Activated CD4-positive, alpha-beta T cell treated with anti-CD3 and anti-CD28 coated beads, Interleukin-2, amount 10 ng/mL, durations not matched to agents 7 days and 5 days (primary cell): ENCODE results near the gene ATP13A1. TPM values are rescaled to one million over a fixed set of nuclear protein-coding genes. Genes with fewer than 3 reads are reported as not detected.

Experiments used
- CTCF ChIA-PET: fragments of 350-600 bp; sonication (Branson Sonifier 250); formaldehyde crosslinking; loops from one replicate; lab custom pipeline; 2021; ENCODE audit warnings: antibody characterized with exemption; lab: Charles Lee
- POLR2A ChIA-PET: fragments of 350-600 bp; sonication (Branson Sonifier 250); formaldehyde crosslinking; loops from one replicate; lab custom pipeline; 2021; ENCODE audit warnings: antibody characterized with exemption; lab: Charles Lee
- DNase-seq: peaks from one replicate; pipeline ENCODE4 v3.0.0-alpha.2; 2020
- H3K27ac Mint-ChIP-seq: one replicate; pipeline ENCODE4 v1.8.0; 2021; ENCODE audit warnings: mild to moderate bottlenecking, moderate library complexity, mixed read lengths
- H3K27me3 Mint-ChIP-seq: one replicate; pipeline ENCODE4 v1.8.0; 2021; ENCODE audit warnings: mixed read lengths
- H3K36me3 Mint-ChIP-seq: one replicate; pipeline ENCODE4 v1.8.0; 2021; ENCODE audit warnings: low read depth, mixed read lengths
- H3K4me1 Mint-ChIP-seq: one replicate; pipeline ENCODE4 v1.8.0; 2021; ENCODE audit warnings: mixed read lengths
- H3K4me3 Mint-ChIP-seq: one replicate; pipeline ENCODE4 v1.8.0; 2021; ENCODE audit warnings: mild to moderate bottlenecking, moderate library complexity, mixed read lengths
- H3K9me3 Mint-ChIP-seq: one replicate; pipeline ENCODE4 v1.8.0; 2021; ENCODE audit warnings: mixed read lengths
- total RNA-seq, 2 experiments: library from RNA; stranded (reverse); gene quantifications; one replicate each; pipeline ENCODE4 v1.2.3, GENCODE V29; 2021

The ATP13A1 gene
- total RNA-seq, 2 experiments from 2014 or later = 90.1 to 105 TPM

DNA sequence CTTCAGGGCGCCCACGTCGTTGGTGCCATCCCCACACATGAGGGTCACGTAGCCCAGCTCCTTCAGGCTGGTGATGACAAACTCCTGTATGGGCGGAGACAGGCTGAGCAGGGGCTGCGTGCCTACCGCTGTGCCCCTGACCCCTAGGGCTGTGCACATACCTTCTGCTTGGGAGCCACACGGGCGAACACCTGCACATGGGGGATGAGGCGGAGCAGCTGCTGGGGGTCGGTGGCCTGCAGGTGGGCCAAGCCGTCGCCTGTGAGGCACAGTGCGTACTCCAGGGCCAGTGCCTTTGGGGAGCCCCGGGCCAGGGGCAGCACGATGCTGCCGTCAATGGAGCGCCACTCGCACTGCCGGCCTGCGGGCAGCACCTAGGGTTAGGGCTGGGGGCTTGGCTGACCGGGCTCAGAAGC is 13.9 kb downstream of the ATP13A1 start:
- ChIA-PET POLR2A (no interaction called here), CTCF (interaction anchor here (1.6 to 2.5 kb wide), 2 partner anchors 8 to 11 kb away, joined by 4 to 5 read pairs; no protein-coding TSS in a partner anchor)
- peaks cover 1% of the 10 kb centered on the region for H3K4me1 Mint-ChIP-seq
- H3K27me3 Mint-ChIP-seq = no peaks in the 10 kb centered on the region
- no peak overlapping the region for H3K27ac Mint-ChIP-seq
- H3K9me3 Mint-ChIP-seq = no peaks in the 10 kb centered on the region
- no peak for DNase-seq
- H3K4me3 Mint-ChIP-seq = no peak overlapping the region
- peaks cover 59% of the 10 kb centered on the region for H3K36me3 Mint-ChIP-seq

DNA sequence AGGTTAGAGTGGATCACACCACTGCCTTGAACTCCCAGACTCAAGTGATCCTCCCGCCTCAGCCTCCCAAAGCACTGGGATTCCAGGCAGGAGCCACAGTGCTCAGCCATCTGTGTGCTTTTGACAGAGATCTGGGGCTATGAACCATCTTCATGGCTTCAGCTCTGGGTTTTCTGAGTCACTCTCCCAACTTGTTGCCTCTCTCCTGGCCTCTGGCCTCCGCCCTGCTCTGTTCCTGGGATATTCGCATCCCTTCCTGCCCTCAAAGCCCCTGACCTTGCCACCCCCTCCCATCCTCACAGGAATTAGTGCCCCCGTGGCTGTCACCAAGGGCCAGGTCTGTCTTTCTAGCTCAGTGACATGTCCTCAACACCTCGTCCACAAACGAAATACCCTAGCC is 14.3 kb downstream of the ATP13A1 start:
- POLR2A ChIA-PET = no interaction called here
- H3K27ac Mint-ChIP-seq = no peak overlapping the region

DNA sequence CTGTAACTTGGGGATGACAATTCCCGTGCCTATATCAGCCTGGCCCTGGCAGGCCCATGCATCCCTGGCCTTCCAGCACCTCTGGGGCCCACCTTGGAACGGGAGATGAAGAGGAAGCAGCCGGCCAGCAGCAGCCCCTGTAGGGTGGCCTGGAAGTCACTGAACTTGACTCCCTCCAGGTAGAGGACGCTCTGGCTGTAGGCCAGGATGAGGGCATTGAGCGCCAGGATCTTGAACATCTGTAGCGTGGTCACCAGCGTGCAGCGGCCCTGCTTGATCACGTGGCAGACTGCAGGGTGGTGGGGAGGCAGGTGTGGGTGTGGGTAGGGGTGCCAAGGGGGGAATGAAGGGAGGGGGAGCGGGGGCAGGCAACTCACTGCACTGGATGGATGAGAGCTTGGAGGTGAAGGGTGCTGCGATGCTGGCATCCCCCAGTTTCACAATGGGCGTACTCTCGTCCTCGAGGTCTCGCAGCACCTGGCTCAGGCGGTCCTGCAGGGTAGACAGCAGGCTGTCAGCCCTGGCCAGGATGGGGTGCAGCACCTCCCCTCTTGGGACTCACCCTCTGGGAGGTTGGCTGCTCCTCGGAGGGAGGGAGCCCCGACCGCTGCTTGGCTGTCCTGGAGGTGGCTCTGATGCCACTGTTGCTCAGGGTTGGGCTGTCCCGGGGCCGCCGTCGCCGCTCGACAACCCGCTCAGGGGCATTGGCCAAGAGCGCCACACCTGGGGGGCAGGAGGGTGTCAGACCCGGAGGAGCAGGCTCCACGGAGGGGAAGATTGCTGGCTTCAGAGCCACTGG is 16.2 kb downstream of the ATP13A1 start:
- Mint-ChIP-seq H3K9me3 (no peaks in the 10 kb centered on the region), H3K27me3 (no peaks in the 10 kb centered on the region), H3K4me3 (no peak overlapping the region), H3K27ac (no peak overlapping the region), H3K36me3 (peaks cover 50% of the 10 kb centered on the region), H3K4me1 (peaks cover 9% of the 10 kb centered on the region)
- DNase-seq = no peak
- ChIA-PET POLR2A (no interaction called here), CTCF (no interaction called here)

More for the DNA sequence above, 14.3 kb downstream of the ATP13A1 start:
- CTCF ChIA-PET = interaction anchor here (1.6 to 2.5 kb wide), 2 partner anchors 9 to 11 kb away, joined by 4 to 5 read pairs; no protein-coding TSS in a partner anchor
- Mint-ChIP-seq H3K36me3 (peaks cover 58% of the 10 kb centered on the region), H3K27me3 (no peaks in the 10 kb centered on the region), H3K4me1 (peaks cover 2% of the 10 kb centered on the region), H3K9me3 (no peaks in the 10 kb centered on the region), H3K4me3 (no peak overlapping the region)
- DNase-seq = no peak

DNA sequence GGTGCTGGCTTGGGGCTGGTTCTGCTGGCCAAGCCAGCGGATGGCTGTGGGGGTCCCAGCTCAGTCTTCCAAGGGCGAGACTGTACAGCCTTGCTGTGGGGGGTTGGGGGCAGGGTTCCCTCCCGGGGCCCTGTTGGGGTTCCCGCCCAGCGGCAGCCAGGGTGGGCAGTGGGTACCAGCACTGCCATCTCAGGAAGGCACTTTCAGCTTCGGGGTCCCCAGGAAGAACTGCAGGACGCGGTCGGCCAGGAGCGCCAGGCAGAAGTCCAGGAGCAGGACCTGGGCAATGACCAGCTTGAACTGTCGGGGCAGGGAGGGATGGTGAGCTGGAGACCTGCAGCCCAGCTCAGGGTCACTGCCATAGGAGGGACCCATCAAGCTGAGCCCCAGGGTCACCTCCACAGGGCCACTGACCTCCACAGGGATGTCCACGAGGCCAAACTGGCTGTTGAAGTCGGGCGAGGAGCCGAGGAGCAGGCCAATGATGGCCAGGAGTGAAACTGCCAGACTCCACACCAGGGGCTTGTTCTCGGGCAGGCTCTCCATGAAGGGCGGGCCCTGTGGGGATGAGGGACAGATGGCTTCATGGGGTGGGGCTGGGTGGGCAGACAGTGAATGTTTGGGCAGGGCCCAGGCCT is 18.1 kb downstream of the ATP13A1 start:
- Mint-ChIP-seq H3K27me3 (no peaks in the 10 kb centered on the region), H3K4me3 (no peak overlapping the region), H3K27ac (no peak overlapping the region), H3K9me3 (no peaks in the 10 kb centered on the region), H3K4me1 (peaks cover 16% of the 10 kb centered on the region), H3K36me3 (peaks cover 40% of the 10 kb centered on the region)
- CTCF ChIA-PET = interaction anchor here (2.6 to 3.1 kb wide), 2 partner anchors 16 to 113 kb away, joined by 16 to 19 read pairs; no protein-coding TSS in a partner anchor
- no peak for DNase-seq
- POLR2A ChIA-PET = no interaction called here

DNA sequence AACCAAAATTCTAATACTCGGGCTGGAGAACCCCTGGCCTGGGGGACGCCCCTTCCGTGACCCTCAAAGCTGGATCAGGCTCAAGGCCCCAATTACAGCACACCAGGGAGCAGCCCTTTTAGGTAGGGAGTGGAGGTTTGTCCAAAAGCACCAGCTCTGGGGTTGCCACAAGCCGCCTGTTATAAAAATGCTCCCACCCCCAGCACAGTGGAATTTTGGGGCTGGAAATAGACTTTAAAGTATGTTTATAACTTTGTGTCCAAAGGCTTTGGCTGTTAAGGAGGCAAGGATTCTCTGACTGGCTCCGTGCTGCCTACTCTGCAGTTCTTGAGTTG is 19.5 kb downstream of the ATP13A1 start:
- H3K27ac Mint-ChIP-seq = peak overlapping the region; percentile 95
- CTCF ChIA-PET = interaction anchor here (0.6 to 3.1 kb wide), 18 partner anchors 8 to 112 kb away, joined by 3 to 19 read pairs (median 4); partner anchors contain the start of genes ATP13A1 and PBX4
- H3K4me1 Mint-ChIP-seq = peaks cover 21% of the 10 kb centered on the region
- no peak for DNase-seq
- POLR2A ChIA-PET = interaction anchor here (0.7 kb wide), 1 partner anchor 20 kb away, joined by 7 read pairs; no protein-coding TSS in a partner anchor
- H3K4me3 Mint-ChIP-seq = peak overlapping the region; percentile 87
- H3K27me3 Mint-ChIP-seq = no peaks in the 10 kb centered on the region
- no peaks in the 10 kb centered on the region for H3K9me3 Mint-ChIP-seq
- H3K36me3 Mint-ChIP-seq = peaks cover 40% of the 10 kb centered on the region

DNA sequence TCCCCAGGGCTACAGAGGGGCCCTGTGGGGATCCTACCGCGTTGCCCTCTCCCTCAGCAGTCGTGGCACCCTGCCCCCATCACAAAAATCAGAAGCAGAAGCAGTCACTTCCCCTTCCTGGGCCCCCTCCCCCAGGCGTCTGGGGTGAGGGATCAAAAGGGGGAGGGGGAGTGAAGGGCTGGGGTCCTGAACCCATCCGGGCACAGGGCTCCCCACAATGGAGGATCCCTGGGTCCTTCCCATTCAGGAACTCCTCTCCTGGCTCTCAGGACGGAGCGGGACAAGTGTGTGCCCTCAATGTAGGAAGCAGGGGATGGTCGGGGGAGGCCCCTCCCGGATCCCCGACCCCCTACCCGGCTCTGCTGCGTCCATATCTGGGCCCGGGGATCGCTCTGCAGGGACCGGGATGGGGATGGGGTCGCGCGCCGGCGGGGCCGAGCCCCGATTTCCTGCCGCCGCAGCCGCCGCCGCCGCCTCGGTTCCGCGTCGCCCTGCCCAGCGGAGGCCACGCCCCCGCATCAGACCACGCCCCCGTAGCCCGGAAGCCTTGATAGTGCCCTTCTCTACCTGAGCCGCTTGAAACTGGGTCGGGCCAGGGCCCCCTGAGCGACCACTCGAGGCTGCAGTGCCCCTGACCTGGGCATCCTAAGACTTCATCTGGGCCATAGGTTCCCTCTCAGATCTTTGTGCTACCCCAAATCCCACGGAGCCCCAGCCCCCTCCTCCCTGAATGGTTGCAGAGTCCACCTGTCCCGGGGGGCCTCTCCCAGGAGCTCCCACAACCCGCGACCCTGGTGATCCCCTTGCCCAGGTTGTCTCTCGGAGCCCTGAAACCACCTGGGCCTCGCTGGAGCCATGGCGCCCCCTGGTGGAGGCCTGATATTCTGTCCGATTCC is 20.1 kb downstream of the ATP13A1 start, which contains the start of gene GMIP:
GMIP (minus strand) TSS at position 500 of the 896 bp plus-strand sequence; CDS start at position 372, 128 bp downstream.
- peak within 1 kb of the TSS; percentile 87 for H3K4me3 Mint-ChIP-seq
- no peaks in the 10 kb centered on the region for H3K27me3 Mint-ChIP-seq
- H3K27ac Mint-ChIP-seq = peak within 1 kb of the TSS; percentile 95
- H3K36me3 Mint-ChIP-seq = peaks cover 41% of the 10 kb centered on the region
- H3K9me3 Mint-ChIP-seq = no peaks in the 10 kb centered on the region
- DNase-seq = peak; percentile 88
- ChIA-PET CTCF (interaction anchor here (0.6 to 3.1 kb wide), 20 partner anchors 9 to 114 kb away, joined by 3 to 19 read pairs (median 4); partner anchors contain the start of genes ATP13A1, PBX4 and YJEFN3), POLR2A (interaction anchor here (0.7 kb wide), 1 partner anchor 21 kb away, joined by 7 read pairs; no protein-coding TSS in a partner anchor)
- H3K4me1 Mint-ChIP-seq = peaks cover 21% of the 10 kb centered on the region

DNA sequence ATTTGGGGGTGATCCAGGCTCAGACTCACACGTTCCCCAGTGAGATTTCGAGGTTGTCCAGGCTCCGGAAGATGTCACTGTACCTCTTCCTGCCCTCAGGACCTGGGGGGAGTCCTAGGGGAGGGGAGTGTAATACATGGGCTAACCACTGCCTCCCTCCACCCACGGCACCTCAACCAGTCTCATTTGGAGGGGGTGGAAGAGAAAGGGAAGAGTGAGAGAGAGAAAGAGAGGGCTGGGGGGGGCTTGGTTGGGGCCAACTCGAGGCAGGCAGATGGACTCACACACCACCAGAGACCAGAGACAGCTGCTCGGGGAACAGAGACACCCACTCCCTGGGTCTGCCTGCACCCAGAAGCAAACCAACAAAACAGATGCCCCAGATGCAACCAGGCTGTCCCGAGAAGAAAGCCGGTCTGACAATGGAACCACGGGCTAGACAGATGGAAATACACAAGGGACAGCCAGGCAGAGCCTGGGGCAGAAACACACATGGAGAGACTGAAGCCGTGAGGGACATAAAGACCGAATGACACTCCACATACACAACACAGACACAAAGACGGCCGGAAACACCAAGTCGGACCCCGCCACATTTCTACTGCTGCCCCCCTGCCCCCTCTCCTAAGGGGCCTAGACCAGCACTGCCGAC is 20.8 kb downstream of the ATP13A1 start:
- no peaks in the 10 kb centered on the region for H3K9me3 Mint-ChIP-seq
- DNase-seq = peak; percentile 42
- peak overlapping the region; percentile 87 for H3K4me3 Mint-ChIP-seq
- peaks cover 21% of the 10 kb centered on the region for H3K4me1 Mint-ChIP-seq
- H3K27ac Mint-ChIP-seq = peak overlapping the region; percentile 95
- POLR2A ChIA-PET = no interaction called here
- peaks cover 43% of the 10 kb centered on the region for H3K36me3 Mint-ChIP-seq
- CTCF ChIA-PET = interaction anchor here (0.6 kb wide), 1 partner anchor 128 kb away, joined by 3 read pairs; no protein-coding TSS in a partner anchor
- no peaks in the 10 kb centered on the region for H3K27me3 Mint-ChIP-seq

DNA sequence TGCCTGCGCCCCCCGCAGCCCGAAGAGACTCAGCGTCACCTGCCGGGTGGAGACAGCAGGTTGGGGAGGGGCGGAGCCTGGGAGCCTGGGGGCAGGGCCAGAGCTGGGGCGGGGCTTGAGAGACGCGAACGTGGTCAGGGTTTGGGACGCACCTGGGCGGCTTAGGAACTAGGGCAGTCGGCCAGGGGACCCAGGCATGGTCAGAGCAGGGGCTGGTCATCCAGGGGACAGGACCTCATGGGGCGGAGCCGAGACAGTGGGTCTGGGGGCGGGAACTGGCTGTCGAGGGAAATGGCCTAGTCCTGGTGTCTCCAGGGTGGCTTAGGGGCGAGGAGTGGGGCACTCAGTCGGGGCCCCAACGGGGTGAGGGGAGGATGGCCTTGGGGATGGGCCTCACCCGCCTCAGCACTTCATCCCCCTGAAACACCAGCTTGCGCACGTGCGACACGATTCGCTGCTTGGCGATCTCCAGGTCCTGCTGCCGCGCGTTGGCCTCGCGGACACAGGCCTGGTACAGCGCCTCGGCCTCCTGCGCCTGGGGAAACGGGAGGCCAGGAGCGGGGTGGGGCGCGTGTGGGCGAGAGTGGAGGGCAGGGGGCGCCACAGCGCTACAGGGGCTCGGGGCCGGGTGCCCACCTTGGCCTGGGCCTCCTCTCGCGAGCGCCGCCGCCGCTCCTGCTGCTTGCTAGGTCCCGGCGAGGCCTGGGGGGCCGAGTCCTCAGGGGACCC is 25.8 kb downstream of the ATP13A1 start:
- ChIA-PET POLR2A (no interaction called here), CTCF (no interaction called here)
- no peak for DNase-seq
- no peaks in the 10 kb centered on the region for H3K27me3 Mint-ChIP-seq
- H3K36me3 Mint-ChIP-seq = peaks cover 67% of the 10 kb centered on the region
- no peaks in the 10 kb centered on the region for H3K9me3 Mint-ChIP-seq
- no peak overlapping the region for H3K27ac Mint-ChIP-seq
- no peak overlapping the region for H3K4me3 Mint-ChIP-seq
- peaks cover 34% of the 10 kb centered on the region for H3K4me1 Mint-ChIP-seq

DNA sequence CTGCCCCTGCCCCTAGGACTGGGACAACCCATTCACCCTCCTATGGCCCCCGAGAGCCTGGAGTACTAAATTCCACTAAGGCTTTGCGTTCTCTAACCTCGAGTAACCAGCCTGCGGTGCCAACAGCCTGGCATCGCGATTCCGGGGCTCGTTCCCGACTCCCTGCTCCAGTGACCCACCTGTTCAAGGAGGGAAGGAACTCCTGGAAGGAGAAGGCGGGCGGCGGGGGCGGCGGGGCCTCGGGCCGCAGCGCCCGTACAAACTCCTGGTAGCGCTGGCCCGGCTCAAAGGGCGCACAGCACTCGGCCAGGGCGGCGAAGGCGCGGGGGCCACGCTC is 26.3 kb downstream of the ATP13A1 start:
- peaks cover 31% of the 10 kb centered on the region for H3K4me1 Mint-ChIP-seq
- no peak overlapping the region for H3K4me3 Mint-ChIP-seq
- ChIA-PET POLR2A (no interaction called here), CTCF (no interaction called here)
- H3K9me3 Mint-ChIP-seq = no peaks in the 10 kb centered on the region
- no peaks in the 10 kb centered on the region for H3K27me3 Mint-ChIP-seq
- DNase-seq = no peak
- H3K27ac Mint-ChIP-seq = no peak overlapping the region
- H3K36me3 Mint-ChIP-seq = peaks cover 64% of the 10 kb centered on the region

DNA sequence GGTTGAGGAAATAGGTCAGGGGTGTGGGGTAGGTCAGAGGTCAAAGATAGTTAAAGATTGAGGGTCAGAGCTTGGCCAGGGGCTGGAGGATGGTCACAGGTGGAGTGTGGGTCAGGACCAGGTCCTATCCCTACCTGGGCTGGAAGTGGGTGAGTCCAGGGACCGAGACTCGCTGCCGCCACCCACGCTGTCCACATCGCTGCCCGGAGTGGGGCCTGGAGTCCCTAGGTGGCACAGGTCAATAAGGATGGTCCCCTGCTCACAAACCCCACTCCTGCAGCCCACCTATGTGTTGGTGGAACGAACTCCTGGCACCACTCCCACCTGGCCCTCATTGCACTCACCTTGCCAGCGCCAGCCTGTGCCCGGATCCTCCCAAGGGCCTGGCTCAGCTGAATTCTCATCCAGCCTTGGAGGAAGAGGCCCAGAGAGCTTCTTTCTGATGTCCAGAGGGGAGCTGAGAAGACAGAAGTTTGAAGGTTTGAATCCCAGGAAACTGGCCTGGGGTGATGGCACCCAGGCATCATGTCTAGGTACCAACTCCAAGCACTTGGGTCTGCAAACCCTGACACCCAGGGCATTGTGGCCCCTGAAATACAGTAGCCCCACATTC is 26.8 kb downstream of the ATP13A1 start:
- peaks cover 26% of the 10 kb centered on the region for H3K4me1 Mint-ChIP-seq
- H3K36me3 Mint-ChIP-seq = peaks cover 59% of the 10 kb centered on the region
- no peak overlapping the region for H3K27ac Mint-ChIP-seq
- ChIA-PET POLR2A (no interaction called here), CTCF (interaction anchor here (1.0 kb wide), 1 partner anchor 104 kb away, joined by 4 read pairs; no protein-coding TSS in a partner anchor)
- DNase-seq = no peak
- H3K27me3 Mint-ChIP-seq = no peaks in the 10 kb centered on the region
- no peaks in the 10 kb centered on the region for H3K9me3 Mint-ChIP-seq
- H3K4me3 Mint-ChIP-seq = no peak overlapping the region

DNA sequence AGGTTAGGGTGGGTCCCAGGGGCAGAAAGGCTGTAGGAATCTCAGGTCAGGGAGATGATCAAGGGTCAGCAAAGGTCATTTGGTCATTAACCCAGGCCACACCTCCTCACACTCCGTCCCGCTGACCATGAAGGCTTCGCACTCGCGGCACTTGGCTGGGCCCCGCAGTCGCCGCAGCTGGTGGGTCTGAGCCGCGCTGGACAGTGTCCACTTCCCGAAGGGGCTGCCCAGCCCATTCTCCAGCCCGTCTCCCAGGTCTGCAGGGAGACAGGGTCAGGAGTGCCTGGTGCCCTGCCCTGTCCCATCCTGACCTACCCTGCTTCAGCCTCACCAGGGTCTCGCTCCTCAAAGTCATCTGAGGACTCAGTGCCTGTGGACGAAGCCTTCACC is 28.2 kb downstream of the ATP13A1 start:
- H3K4me1 Mint-ChIP-seq = peaks cover 24% of the 10 kb centered on the region
- no peak overlapping the region for H3K4me3 Mint-ChIP-seq
- ChIA-PET CTCF (interaction anchor here (1.0 to 1.3 kb wide), 2 partner anchors 13 to 103 kb away, joined by 3 to 4 read pairs; no protein-coding TSS in a partner anchor), POLR2A (no interaction called here)
- DNase-seq = no peak
- H3K27ac Mint-ChIP-seq = no peak overlapping the region
- no peaks in the 10 kb centered on the region for H3K9me3 Mint-ChIP-seq
- peaks cover 69% of the 10 kb centered on the region for H3K36me3 Mint-ChIP-seq
- H3K27me3 Mint-ChIP-seq = no peaks in the 10 kb centered on the region
